ENCODE measurements around the gene LSS. TPM values are rescaled to one million over a fixed set of nuclear protein-coding genes. Genes with fewer than 3 reads are reported as not detected.

LSS gene
- total and polyA plus RNA-seq, 2 of the 4 experiments (the other 2 are of a cell fraction), result 43.4 to 58.1 TPM

DNA sequence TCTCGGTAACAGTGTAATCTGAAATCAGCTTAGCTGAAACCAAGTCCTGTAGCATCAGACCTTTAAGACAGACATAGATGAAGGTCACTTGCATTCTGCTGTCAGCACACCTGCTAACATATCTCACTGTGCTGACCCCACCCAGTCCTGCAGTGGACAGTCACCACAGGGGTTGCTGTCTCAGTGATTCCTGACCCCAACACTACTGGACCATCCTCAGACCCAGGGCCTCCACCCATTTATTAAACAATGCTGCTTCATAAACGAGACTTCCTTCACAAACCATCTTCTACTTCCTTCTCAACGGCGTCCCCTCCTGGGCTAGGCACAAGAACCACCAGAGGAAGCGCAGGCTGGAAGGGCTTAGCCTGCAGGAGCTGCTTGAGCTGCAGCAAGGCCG lies 17.8 kb upstream of the LSS start:
- H3K27ac ChIP-seq (ENCODE audit: insufficient read depth, low read length), result no peak overlapping the region
- H3K18ac ChIP-seq (ENCODE audit: low read depth, low read length), result no peak overlapping the region
- no peaks in the 10 kb centered on the region for H3K27me3 ChIP-seq (ENCODE audit: control insufficient read depth, insufficient read depth, low read length)
- dilution Hi-C loops (cut with HindIII; ENCODE audit: low sequenced_read_pairs, unreplicated experiment), result no loop called here
- H2BK15ac ChIP-seq (ENCODE audit: low read depth, low read length), result no peak overlapping the region
- no peak overlapping the region for H2AK5ac ChIP-seq (ENCODE audit: low read depth, low read length)
- TF ChIP-seq RCOR1 (IDR thresholded peaks at IDR 0.05; ENCODE audit: insufficient replicate concordance, low read length), result no peak
- no peak for TF ChIP-seq MAZ (IDR thresholded peaks at IDR 0.05; ENCODE audit: borderline replicate concordance, low read depth, low read length)
- no peak for TF ChIP-seq CTCF (conservative IDR thresholded peaks at IDR 0.05; ENCODE audit: low read depth, low read length)
- TF ChIP-seq USF2 (IDR thresholded peaks at IDR 0.05; ENCODE audit: low read depth, low read length), result no peak
- no peak for TF ChIP-seq MAFK (IDR thresholded peaks at IDR 0.05; ENCODE audit: low read depth, low read length)
- TF ChIP-seq BHLHE40 (IDR thresholded peaks at IDR 0.05; ENCODE audit: low read depth, low read length), result no peak
- no peak for TF ChIP-seq POLR2A (IDR thresholded peaks at IDR 0.05; ENCODE audit: low read depth, low read length)
- no peak for TF ChIP-seq FOS (IDR thresholded peaks at IDR 0.05; ENCODE audit: low read depth, low read length)
- no peak for TF ChIP-seq ELK1 (IDR thresholded peaks at IDR 0.05; ENCODE audit: borderline replicate concordance, low read depth, low read length)
- TF ChIP-seq CHD1 (IDR thresholded peaks at IDR 0.05; ENCODE audit: low read depth, low read length), result no peak
- TF ChIP-seq RAD21 (IDR thresholded peaks at IDR 0.05; ENCODE audit: low read length), result no peak
- no peak for TF ChIP-seq CEBPB (IDR thresholded peaks at IDR 0.05; ENCODE audit: low read depth, low read length)
- no peak overlapping the region for H2BK120ac ChIP-seq (ENCODE audit: low read depth, low read length)
- H4K91ac ChIP-seq (ENCODE audit: insufficient read depth, low read depth, low read length), result no peak overlapping the region
- ChIA-PET POLR2A (ENCODE audit: unreplicated experiment) (no interaction called here), CTCF (no interaction called here)
- H3K4me1 ChIP-seq (ENCODE audit: control insufficient read depth, insufficient read depth, low read length), result no peaks in the 10 kb centered on the region
- WGBS, 2 experiments (ENCODE audit: extremely low coverage in 2 of 2, insufficient read length in 1 of 2), result 95% methylated on average over 6 of the region's 6 CpGs; no CpG with 5 or more reads in 1 of the 2 experiments
- no peak overlapping the region for H3K4ac ChIP-seq (ENCODE audit: low read depth, low read length)
- DNase-seq, result no peak
- H3K9me1 ChIP-seq (ENCODE audit: insufficient read depth, low read length), result peaks cover 16% of the 10 kb centered on the region
- H3K36me3 ChIP-seq (ENCODE audit: control insufficient read depth, insufficient read depth, low read length), result peaks cover 68% of the 10 kb centered on the region
- no peak overlapping the region for H3K23ac ChIP-seq (ENCODE audit: low read depth, low read length)
- H2AFZ ChIP-seq (replicated peaks; ENCODE audit: low read length, poor library complexity), result no peak overlapping the region
- peaks cover 8 to 24% of the 10 kb centered on the region in 2 experiments; a peak in 3 of 4 replicates for H3K79me1 ChIP-seq (ENCODE audit: low read depth in 1 of 2, low read length in 2 of 2)
- peaks cover 6% of the 10 kb centered on the region for H4K20me1 ChIP-seq (ENCODE audit: insufficient read depth, low read length)
- intact Hi-C loops (cut with micrococcal nuclease), result no loop called here
- no peak overlapping the region for H3K4me3 ChIP-seq (ENCODE audit: insufficient read depth, low read depth, low read length)
- ATAC-seq (ENCODE audit: low read depth), result no peak
- H2BK20ac ChIP-seq (ENCODE audit: low read depth, low read length), result no peak overlapping the region
- H2AK9ac ChIP-seq (replicated peaks; ENCODE audit: low read depth, low read length, poor library complexity), result peak overlapping the region; percentile 47
- H4K5ac ChIP-seq (ENCODE audit: low read depth, low read length), result no peak overlapping the region
- no peak overlapping the region for H2BK5ac ChIP-seq (ENCODE audit: low read depth, low read length, poor library complexity, severe bottlenecking)
- H3K56ac ChIP-seq (ENCODE audit: extremely low read depth, insufficient read depth, low read length), result no peak overlapping the region
- H3K14ac ChIP-seq (replicated peaks; ENCODE audit: low read depth, low read length), result no peak overlapping the region
- BruUV-seq (replicated peaks), result no TSS peak
- in situ Hi-C loops (cut with MboI; ENCODE audit: low sequenced_read_pairs), result no loop called here
- no peak overlapping the region for H3K9ac ChIP-seq (ENCODE audit: low read depth, low read length)
- no peak overlapping the region for H4K8ac ChIP-seq (ENCODE audit: low read depth in 2 of 2, low read length in 2 of 2)
- H3K4me2 ChIP-seq (ENCODE audit: low read depth, low read length), result no peak overlapping the region
- H3K9me3 ChIP-seq (ENCODE audit: control insufficient read depth, insufficient read depth, low read length), result no peaks in the 10 kb centered on the region
